Measurements from ENCODE around the gene TIGD4.

- no peak for TF ChIP-seq CTCF (IDR thresholded peaks at IDR 0.05)
- TF ChIP-seq RFX5 (IDR thresholded peaks at IDR 0.05) = no peak
- no peak for TF ChIP-seq JUNB (IDR thresholded peaks at IDR 0.05)
- TF ChIP-seq EP300 (IDR thresholded peaks at IDR 0.05) = no peak
- TF ChIP-seq GATA3 (IDR thresholded peaks at IDR 0.05; ENCODE audit: borderline replicate concordance) = no peak
- no peak for TF ChIP-seq POLR2A (IDR thresholded peaks at IDR 0.05; ENCODE audit: low read length)
- no peak for TF ChIP-seq USF2 (IDR thresholded peaks at IDR 0.05)
- no peak for TF ChIP-seq ZFP36 (IDR thresholded peaks at IDR 0.05; ENCODE audit: borderline replicate concordance, partially characterized antibody)
- TF ChIP-seq MAZ (IDR thresholded peaks at IDR 0.05; ENCODE audit: borderline replicate concordance, low read depth, low read length) = no peak
- TF ChIP-seq HMGXB4 (CRISPR knock-in tag; IDR thresholded peaks at IDR 0.05; ENCODE audit: borderline replicate concordance) = no peak
These were observed 48.6 kb upstream of the TIGD4 start for GRCh38 chr4:152828122-152828521.
